Neural crest cell (in vitro differentiated cells): ENCODE data around the gene TUSC1. TPM values are rescaled to one million over a fixed set of nuclear protein-coding genes. Genes with fewer than 3 reads are reported as not detected.

ENCODE experiments used
- DNase-seq: peaks from one replicate; pipeline ENCODE4 v3.0.0; 2021; ENCODE audit warnings: low read depth, mixed read lengths, low spot score
- H3K27ac Mint-ChIP-seq: one replicate; pipeline ENCODE4 v1.8.0; 2021; ENCODE audit warnings: mild to moderate bottlenecking, mixed read lengths; ENCODE audit not compliant: unreplicated experiment
- H3K27me3 Mint-ChIP-seq: 2 replicates; pipeline ENCODE4 v1.8.0; 2021; ENCODE audit warnings: low read depth, mild to moderate bottlenecking, mixed read lengths
- H3K36me3 Mint-ChIP-seq: 2 replicates; pipeline ENCODE4 v1.8.0; 2021; ENCODE audit warnings: low read depth, mild to moderate bottlenecking, mixed read lengths
- H3K4me1 Mint-ChIP-seq: 2 replicates; pipeline ENCODE4 v1.8.0; 2021; ENCODE audit warnings: mixed read lengths
- H3K4me3 Mint-ChIP-seq: one replicate; pipeline ENCODE4 v1.8.0; 2021; ENCODE audit warnings: mild to moderate bottlenecking, mixed read lengths
- H3K9me3 Mint-ChIP-seq: 2 replicates; pipeline ENCODE4 v1.8.0; 2021; ENCODE audit warnings: mixed read lengths
- total RNA-seq: library from RNA; stranded (reverse); gene quantifications from 2 replicates; pipeline ENCODE4 v1.2.1, GENCODE V29; 2021
- TF ChIP-seq, protein P1 (sequence below): fragments of 200-600 bp; sonication (generic); conservative IDR thresholded peaks from 2 replicates; pipeline ENCODE4 v1.5.0; 2021; ENCODE audit warnings: antibody characterized with exemption, mild to moderate bottlenecking

The TUSC1 gene
- total RNA-seq, 1 donor from 2014 or later = not detected

DNA sequence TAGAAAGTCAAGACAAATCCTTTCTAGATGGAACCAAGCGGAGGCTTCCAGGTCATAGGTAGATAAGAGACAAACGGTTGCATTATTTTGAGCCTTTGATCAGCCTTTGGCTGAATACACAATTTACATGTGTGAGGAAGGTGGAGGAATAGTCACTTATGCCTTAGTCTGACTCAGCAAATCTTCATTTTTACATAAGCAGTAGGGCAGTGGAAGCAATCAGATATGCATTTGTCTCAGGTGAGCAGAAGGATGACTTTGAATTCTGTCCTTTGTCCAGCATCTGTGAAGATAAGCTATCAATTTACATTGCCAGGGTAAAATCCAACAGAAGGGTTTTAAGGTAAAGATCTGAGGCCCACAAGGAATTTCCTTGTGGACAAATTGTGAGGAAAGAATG is 23.8 kb downstream of the TUSC1 start:
- Mint-ChIP-seq H3K4me1 (no peaks in the 10 kb centered on the region), H3K27ac (no peak overlapping the region), H3K4me3 (no peak overlapping the region), H3K27me3 (no peaks in the 10 kb centered on the region), H3K36me3 (no peaks in the 10 kb centered on the region), H3K9me3 (peaks cover under 1% of the 10 kb centered on the region)
- DNase-seq = no peak
- TF ChIP-seq, protein P1, sequence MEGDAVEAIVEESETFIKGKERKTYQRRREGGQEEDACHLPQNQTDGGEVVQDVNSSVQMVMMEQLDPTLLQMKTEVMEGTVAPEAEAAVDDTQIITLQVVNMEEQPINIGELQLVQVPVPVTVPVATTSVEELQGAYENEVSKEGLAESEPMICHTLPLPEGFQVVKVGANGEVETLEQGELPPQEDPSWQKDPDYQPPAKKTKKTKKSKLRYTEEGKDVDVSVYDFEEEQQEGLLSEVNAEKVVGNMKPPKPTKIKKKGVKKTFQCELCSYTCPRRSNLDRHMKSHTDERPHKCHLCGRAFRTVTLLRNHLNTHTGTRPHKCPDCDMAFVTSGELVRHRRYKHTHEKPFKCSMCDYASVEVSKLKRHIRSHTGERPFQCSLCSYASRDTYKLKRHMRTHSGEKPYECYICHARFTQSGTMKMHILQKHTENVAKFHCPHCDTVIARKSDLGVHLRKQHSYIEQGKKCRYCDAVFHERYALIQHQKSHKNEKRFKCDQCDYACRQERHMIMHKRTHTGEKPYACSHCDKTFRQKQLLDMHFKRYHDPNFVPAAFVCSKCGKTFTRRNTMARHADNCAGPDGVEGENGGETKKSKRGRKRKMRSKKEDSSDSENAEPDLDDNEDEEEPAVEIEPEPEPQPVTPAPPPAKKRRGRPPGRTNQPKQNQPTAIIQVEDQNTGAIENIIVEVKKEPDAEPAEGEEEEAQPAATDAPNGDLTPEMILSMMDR = no peak

DNA sequence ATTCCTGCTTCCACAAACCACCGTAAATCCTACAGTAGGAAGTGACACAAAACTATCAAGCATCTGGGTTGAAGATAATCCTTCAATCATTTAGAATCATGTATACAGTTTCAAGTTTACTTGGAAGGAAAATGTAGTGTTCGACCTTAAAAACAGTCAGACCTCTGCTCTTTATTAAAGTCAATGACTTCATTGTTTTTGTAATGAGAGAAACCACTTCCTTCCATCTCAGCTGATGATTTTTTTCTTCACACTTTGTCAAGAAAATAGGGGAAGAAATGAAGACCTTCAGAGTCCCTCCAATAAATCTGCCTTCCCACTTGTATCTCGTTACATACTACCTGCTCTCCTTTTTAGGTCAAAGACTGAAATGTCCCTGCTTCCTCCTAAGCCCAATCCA is 30.1 kb downstream of the TUSC1 start:
- H3K36me3 Mint-ChIP-seq = no peaks in the 10 kb centered on the region
- no peaks in the 10 kb centered on the region for H3K27me3 Mint-ChIP-seq

DNA sequence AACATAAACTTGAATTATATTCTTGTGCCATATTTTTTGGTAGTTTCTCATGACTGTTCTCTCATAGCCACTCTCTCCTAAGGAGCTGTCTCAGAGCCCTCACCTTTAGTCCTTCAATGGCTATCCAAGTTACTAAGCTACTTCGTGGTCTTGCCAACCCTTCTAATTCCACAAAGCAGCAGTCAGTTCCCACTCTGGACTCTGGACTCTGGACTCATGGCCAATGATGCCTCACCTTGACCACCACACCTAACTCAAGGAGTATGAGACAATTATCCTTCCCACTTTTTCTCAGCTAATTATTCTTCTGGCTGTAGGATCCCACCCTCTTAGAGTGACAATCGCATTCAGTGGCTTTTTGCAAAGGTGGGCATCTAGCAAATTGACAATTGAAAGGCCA is 42.2 kb downstream of the TUSC1 start:
- H3K27me3 Mint-ChIP-seq = no peaks in the 10 kb centered on the region
- no peaks in the 10 kb centered on the region for H3K36me3 Mint-ChIP-seq
- no peak for DNase-seq
- TF ChIP-seq, protein P1 = no peak
- H3K9me3 Mint-ChIP-seq = no peaks in the 10 kb centered on the region
- H3K4me3 Mint-ChIP-seq = no peak overlapping the region
- H3K4me1 Mint-ChIP-seq = no peaks in the 10 kb centered on the region
- no peak overlapping the region for H3K27ac Mint-ChIP-seq

More for the DNA sequence above, 30.1 kb downstream of the TUSC1 start:
- Mint-ChIP-seq H3K4me3 (no peak overlapping the region), H3K27ac (no peak overlapping the region), H3K9me3 (no peaks in the 10 kb centered on the region), H3K4me1 (no peaks in the 10 kb centered on the region)
- no peak for DNase-seq
- TF ChIP-seq, protein P1 = no peak

DNA sequence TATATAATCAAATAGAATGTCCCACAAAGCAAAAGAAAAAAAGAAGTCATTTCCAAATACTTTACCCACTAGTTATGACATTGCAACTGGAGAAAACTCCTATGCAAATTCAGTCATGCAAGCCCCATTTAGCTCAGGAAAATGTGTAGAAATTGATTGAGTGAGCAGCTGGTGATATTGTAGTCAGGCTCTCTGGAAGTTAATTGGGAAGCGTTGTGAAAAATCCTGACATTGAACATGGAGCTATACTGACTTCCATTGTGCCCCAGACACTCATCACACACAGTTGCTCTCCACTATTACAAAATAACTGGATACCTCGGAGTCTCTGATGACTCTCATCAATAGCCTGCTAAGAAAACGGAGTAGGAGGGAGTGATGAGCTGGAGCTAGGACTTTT is 49.0 kb downstream of the TUSC1 start:
- Mint-ChIP-seq H3K9me3 (no peaks in the 10 kb centered on the region), H3K4me3 (no peak overlapping the region), H3K27me3 (no peaks in the 10 kb centered on the region), H3K36me3 (no peaks in the 10 kb centered on the region), H3K27ac (no peak overlapping the region), H3K4me1 (no peaks in the 10 kb centered on the region)
- TF ChIP-seq, protein P1 = no peak
- no peak for DNase-seq
